ENCODE data around the gene FN3KRP. TPM values are rescaled to one million over a fixed set of nuclear protein-coding genes. Genes with fewer than 3 reads are reported as not detected.

Gene FN3KRP, protein sequence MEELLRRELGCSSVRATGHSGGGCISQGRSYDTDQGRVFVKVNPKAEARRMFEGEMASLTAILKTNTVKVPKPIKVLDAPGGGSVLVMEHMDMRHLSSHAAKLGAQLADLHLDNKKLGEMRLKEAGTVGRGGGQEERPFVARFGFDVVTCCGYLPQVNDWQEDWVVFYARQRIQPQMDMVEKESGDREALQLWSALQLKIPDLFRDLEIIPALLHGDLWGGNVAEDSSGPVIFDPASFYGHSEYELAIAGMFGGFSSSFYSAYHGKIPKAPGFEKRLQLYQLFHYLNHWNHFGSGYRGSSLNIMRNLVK
- total RNA-seq: 100 to 1,000 TPM in 1 of 4 donors, 10 to 100 TPM in 2, 1 to 10 TPM in 1; 9.3 to 122 (median 16.2) TPM

DNA sequence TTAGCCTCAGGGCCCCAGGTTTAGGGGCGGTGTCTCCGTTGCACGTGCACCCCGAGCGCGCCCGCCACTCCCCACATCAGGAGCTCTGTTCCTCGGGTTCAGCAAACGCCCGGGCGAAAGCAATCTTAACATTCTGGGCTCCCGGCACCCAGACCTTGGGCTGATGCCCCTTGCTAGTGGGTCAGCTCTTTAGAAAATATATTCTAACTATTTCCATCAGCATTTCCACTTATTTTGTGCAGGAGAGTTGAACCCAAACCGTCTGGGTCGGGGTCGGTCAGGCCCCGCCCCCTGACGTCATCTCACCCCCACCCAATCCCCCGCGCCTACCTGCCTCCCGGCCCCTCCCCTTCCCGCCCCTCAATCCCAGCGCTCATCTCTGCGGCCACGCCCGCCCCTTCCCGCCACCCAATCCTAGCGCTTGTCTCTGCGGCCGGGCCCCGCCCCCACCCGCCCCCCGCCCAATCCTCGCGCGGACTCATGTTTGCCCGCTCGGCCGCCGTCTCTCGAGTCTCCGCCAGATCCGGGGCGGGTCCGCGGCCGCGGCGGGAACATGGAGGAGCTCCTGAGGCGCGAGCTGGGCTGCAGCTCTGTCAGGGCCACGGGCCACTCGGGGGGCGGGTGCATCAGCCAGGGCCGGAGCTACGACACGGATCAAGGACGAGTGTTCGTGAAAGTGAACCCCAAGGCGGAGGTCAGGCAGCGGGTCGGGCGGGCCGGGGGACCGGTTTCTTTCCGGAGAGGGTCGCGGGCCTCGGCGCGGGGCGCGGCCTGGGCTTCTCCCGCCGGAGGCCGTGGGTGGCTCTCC lies at the start of gene FN3KRP:
TSS of gene FN3KRP (plus strand) at position 504 of the 808 bp plus-strand sequence. CDS start at position 554, 50 bp downstream.
- H3K4me1 ChIP-seq: peaks cover 14 to 17% of the 10 kb centered on the region in 2 donors
- H3K9me3 ChIP-seq: no peaks in the 10 kb centered on the region
- intact Hi-C loops (cut with DNase I): loop anchor here (2.0 to 5.0 kb wide), 3 partner anchors 18 to 69 kb away; partner anchors contain the start of genes RAB40B, TBCD and WDR45B
- H3K4me3 ChIP-seq (replicated peaks in 1 of 3): peak within 1 kb of the TSS; percentile 75 to 93 (median 88)
- no peaks in the 10 kb centered on the region for H3K27me3 ChIP-seq
- peak; percentile 97 for DNase-seq
- peak within 1 kb of the TSS in 1 of 3 donors; percentile 27 for H3K27ac ChIP-seq
- 0% methylated on average over 24 to 25 of the region's 75 CpGs for WGBS, 2 donors
- TF ChIP-seq, protein P1, sequence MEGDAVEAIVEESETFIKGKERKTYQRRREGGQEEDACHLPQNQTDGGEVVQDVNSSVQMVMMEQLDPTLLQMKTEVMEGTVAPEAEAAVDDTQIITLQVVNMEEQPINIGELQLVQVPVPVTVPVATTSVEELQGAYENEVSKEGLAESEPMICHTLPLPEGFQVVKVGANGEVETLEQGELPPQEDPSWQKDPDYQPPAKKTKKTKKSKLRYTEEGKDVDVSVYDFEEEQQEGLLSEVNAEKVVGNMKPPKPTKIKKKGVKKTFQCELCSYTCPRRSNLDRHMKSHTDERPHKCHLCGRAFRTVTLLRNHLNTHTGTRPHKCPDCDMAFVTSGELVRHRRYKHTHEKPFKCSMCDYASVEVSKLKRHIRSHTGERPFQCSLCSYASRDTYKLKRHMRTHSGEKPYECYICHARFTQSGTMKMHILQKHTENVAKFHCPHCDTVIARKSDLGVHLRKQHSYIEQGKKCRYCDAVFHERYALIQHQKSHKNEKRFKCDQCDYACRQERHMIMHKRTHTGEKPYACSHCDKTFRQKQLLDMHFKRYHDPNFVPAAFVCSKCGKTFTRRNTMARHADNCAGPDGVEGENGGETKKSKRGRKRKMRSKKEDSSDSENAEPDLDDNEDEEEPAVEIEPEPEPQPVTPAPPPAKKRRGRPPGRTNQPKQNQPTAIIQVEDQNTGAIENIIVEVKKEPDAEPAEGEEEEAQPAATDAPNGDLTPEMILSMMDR (IDR thresholded peaks at IDR 0.05): no peak
- peak in 1 of 2 donors; percentile 50 for TF ChIP-seq POLR2A (IDR thresholded peaks at IDR 0.05)
- peaks cover 0 to 7% of the 10 kb centered on the region in 2 donors for H3K36me3 ChIP-seq

DNA sequence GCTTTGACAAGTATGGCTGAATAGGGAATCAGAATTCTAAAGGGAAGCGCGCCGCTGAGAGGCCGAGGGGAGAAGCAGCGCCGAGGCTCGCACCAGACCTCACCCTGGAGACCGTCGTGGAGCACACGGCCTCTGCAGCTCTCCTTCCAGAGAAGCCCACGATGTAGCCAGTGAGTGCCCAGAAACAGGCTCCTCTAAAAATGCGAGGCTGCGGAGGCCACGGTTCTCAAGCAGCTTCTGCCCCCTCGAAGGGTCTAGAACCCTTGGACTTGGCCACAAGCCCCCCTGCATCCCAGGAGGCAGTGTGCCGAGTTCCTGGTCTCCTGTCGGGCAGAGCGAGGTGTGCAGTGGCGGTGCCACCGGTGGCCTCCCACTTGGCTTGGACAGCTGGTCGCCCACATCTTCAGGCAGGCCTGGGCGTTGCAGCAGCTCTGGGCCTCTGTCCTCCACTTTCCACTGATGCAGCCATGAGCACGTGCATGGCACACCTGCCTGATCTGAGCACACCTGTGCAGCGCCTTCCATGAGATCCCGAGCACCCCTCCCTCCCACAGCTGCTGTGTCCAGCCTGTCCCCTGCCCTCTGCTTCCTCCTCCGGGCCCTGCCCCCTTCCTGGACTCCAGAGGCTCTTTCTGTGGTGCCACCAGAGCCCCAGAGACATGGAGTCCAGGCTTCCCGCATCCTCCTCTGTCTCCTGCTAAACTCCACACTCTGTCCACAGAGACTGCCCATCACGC lies 49.4 kb upstream of the FN3KRP start:
- intact Hi-C loops (cut with DNase I): loop anchor here (5.0 kb wide), 1 partner anchor 100 kb away; no protein-coding TSS in a partner anchor
- peaks cover 4 to 16% of the 10 kb centered on the region in 2 donors for H3K4me1 ChIP-seq
- H3K36me3 ChIP-seq: no peaks in the 10 kb centered on the region
- no peaks in the 10 kb centered on the region for H3K27me3 ChIP-seq
- DNase-seq: no peak
- no peak overlapping the region for H3K4me3 ChIP-seq (replicated peaks in 1 of 3)
- 93 to 95% methylated on average over 22 to 26 of the region's 28 CpGs for WGBS, 2 donors
- TF ChIP-seq, protein P1 (IDR thresholded peaks at IDR 0.05): no peak
- TF ChIP-seq POLR2A (IDR thresholded peaks at IDR 0.05): no peak
- H3K9me3 ChIP-seq: no peaks in the 10 kb centered on the region
- H3K27ac ChIP-seq: no peak overlapping the region

DNA sequence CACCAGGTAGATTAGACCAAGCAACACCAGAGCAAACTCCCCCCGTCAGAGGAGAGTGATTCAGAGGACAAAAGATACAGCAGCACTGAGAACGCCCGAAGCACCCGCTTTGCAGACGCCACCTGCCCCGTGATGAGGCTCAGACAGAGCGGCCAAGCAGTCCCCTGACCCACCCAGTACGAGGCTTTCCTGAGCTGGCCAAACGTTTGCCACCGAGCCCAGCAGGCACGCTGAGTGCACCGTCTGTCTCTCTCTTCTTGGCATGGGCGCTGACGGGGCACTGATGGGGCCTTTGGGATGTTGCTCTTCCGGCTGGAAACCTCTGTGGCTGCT lies 48.9 kb upstream of the FN3KRP start:
- H3K27ac ChIP-seq: no peak overlapping the region
- no peaks in the 10 kb centered on the region for H3K9me3 ChIP-seq
- peaks cover 4 to 16% of the 10 kb centered on the region in 2 donors for H3K4me1 ChIP-seq
- no peaks in the 10 kb centered on the region for H3K36me3 ChIP-seq
- 91 to 95% methylated on average over 15 of the region's 15 CpGs for WGBS, 2 donors
- no peak overlapping the region for H3K4me3 ChIP-seq (replicated peaks in 1 of 3)
- H3K27me3 ChIP-seq: no peaks in the 10 kb centered on the region
- intact Hi-C loops (cut with DNase I): loop anchor here (5.0 kb wide), 1 partner anchor 100 kb away; no protein-coding TSS in a partner anchor
- DNase-seq: no peak
- TF ChIP-seq POLR2A (IDR thresholded peaks at IDR 0.05): no peak
- TF ChIP-seq, protein P1 (IDR thresholded peaks at IDR 0.05): no peak

DNA sequence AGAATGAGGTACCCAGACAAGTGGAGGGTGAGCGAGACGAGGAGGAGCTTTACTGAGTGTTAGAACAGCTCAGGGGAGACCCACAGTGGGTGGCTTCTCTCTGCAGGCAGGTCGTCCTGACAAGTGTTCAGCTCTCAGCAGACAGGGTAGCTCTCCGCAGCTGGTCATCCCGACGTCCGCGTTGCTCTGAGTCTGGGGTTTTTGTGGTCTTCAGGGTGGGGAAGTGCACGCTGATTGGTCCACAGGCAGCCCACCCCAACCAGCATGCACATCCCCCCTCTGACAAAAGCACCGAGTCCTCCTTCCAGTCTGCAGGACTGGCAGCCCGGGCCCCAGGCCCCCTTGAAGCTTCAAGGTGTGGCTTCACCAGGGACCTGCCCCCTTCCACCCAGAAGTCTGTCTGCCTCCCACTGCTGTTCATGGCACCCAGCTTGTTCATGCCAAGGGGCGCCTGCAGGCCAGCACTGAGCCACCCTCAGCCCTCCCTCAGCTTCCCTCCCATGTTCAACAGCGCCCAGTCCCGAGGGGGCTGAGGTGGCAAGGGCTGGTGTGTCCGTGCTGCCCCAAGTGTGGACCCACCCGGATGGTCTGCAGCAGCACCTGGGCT lies 48.4 kb upstream of the FN3KRP start:
- H3K9me3 ChIP-seq: no peaks in the 10 kb centered on the region
- intact Hi-C loops (cut with DNase I): loop anchor here (5.0 kb wide), 1 partner anchor 99 kb away; no protein-coding TSS in a partner anchor
- no peaks in the 10 kb centered on the region for H3K27me3 ChIP-seq
- peaks cover 4 to 16% of the 10 kb centered on the region in 2 donors for H3K4me1 ChIP-seq
- no peak for TF ChIP-seq POLR2A (IDR thresholded peaks at IDR 0.05)
- TF ChIP-seq, protein P1 (IDR thresholded peaks at IDR 0.05): no peak
- H3K36me3 ChIP-seq: no peaks in the 10 kb centered on the region
- 80 to 85% methylated on average over 13 to 14 of the region's 16 CpGs for WGBS, 2 donors
- no peak overlapping the region for H3K27ac ChIP-seq
- H3K4me3 ChIP-seq (replicated peaks in 1 of 3): no peak overlapping the region
- DNase-seq: no peak

All from thyroid gland (tissue), 4 donors.